A549 (cell line): Measurements from ENCODE around the gene CADM1. TPM values are rescaled to one million over a fixed set of nuclear protein-coding genes. Genes with fewer than 3 reads are reported as not detected.

Experiments
- ATAC-seq, 2 experiments: fragments of 200-7000 bp in 1 of 2; fragments of >200 bp in 1 of 2; cut with Nextera tagmentation in 1 of 2; cut with Tn5 transposase in 1 of 2; 3 replicates each; pipeline versions ENCODE4 v1.8.0 to v1.9.1; 2018 to 2020; ENCODE audit warnings: mild to moderate bottlenecking in 1 of 2, moderate library complexity in 1 of 2
- CTCF ChIA-PET: fragments of 300-600 bp; sonication (Branson Sonifier 250); formaldehyde crosslinking; extraction: SDS; loops from one replicate; lab custom pipeline; 2021; ENCODE audit warnings: antibody characterized with exemption, inconsistent platforms; lab: Yijun Ruan, JAX
- POLR2A ChIA-PET: fragments of 350-600 bp; formaldehyde crosslinking; extraction: SDS; loops from one replicate; lab custom pipeline; 2021; ENCODE audit warnings: antibody characterized with exemption, inconsistent platforms; lab: Yijun Ruan, JAX
- DNase-seq, 2 experiments: peaks; one replicate each; pipeline versions ENCODE4 v3.0.0 to v3.0.0-alpha.2; 2011 to 2016; ENCODE audit warnings: low read depth in 1 of 2, low spot score in 1 of 2
- FAIRE-seq: peaks from 2 replicates; lab custom pipeline; 2011; peaks lifted over from hg19 to GRCh38; lab: Jason Lieb, UNC
- H3K27ac ChIP-seq, 2 experiments: fragments of >200 bp; sonication (Bioruptor Twin); formaldehyde crosslinking; 3 replicates each; pipeline ENCODE4 v1.5.1; 2016 to 2017
- H3K4me1 ChIP-seq: fragments of >200 bp; sonication (Bioruptor Twin); formaldehyde crosslinking; 3 replicates; pipeline ENCODE4 v1.6.1; 2016
- H3K4me2 ChIP-seq: fragments of >200 bp; sonication (Bioruptor Twin); formaldehyde crosslinking; 3 replicates; pipeline ENCODE4 v1.6.1; 2016
- H3K4me3 ChIP-seq: fragments of >200 bp; sonication (Bioruptor Twin); formaldehyde crosslinking; 3 replicates; pipeline ENCODE4 v1.5.1; 2016
- H3K9me3 ChIP-seq: fragments of >200 bp; sonication (Bioruptor Twin); formaldehyde crosslinking; 3 replicates; pipeline ENCODE4 v1.6.1; 2016
- CBX2 ChIP-seq: fragments of 200-600 bp; sonication (generic); IDR thresholded peaks from 2 replicates; pipeline ENCODE4 v1.6.1; 2016; ENCODE audit warnings: low read depth, mild to moderate bottlenecking, borderline replicate concordance
- CEBPB ChIP-seq, 2 experiments: fragments of >200 bp in 1 of 2; sonication (Bioruptor Twin) in 1 of 2; formaldehyde crosslinking in 1 of 2; IDR thresholded peaks; 2 replicates each; pipeline ENCODE4 v1.6.1; 2012 to 2016
- CTCF ChIP-seq: fragments of >200 bp; sonication (Bioruptor Twin); formaldehyde crosslinking; IDR thresholded peaks from 3 replicates; pipeline ENCODE4 v1.5.1; 2016
- E2F6 ChIP-seq: IDR thresholded peaks from 2 replicates; pipeline ENCODE4 v1.6.1; 2012; ENCODE audit warnings: low read depth, borderline replicate concordance
- EHF ChIP-seq: fragments of 250-450 bp; sonication (Bioruptor Pico); IDR thresholded peaks from 2 replicates; pipeline ENCODE4 v1.5.0; 2020; ENCODE audit warnings: mild to moderate bottlenecking
- EP300 ChIP-seq, 2 experiments: fragments of >200 bp; sonication (Bioruptor Twin); formaldehyde crosslinking; IDR thresholded peaks; 2 replicates in 1 of 2; 3 replicates in 1 of 2; pipeline ENCODE4 v1.6.1; 2016 to 2017
- FOXS1 ChIP-seq: fragments of 250-450 bp; sonication (Bioruptor Pico); IDR thresholded peaks from 2 replicates; pipeline ENCODE4 v1.5.0; 2020; ENCODE audit warnings: mild to moderate bottlenecking, moderate library complexity
- HDAC2 ChIP-seq: fragments of 200-600 bp; sonication (generic); IDR thresholded peaks from 2 replicates; pipeline ENCODE4 v1.6.1; 2016
- HES2 ChIP-seq: fragments of >200 bp; sonication (Bioruptor Twin); formaldehyde crosslinking; IDR thresholded peaks from 2 replicates; pipeline ENCODE4 v1.6.1; 2016
- HEYL ChIP-seq: fragments of 250-450 bp; sonication (Bioruptor Pico); IDR thresholded peaks from 2 replicates; pipeline ENCODE4 v1.8.0; 2021; ENCODE audit warnings: mild to moderate bottlenecking, moderate library complexity
- HOXB5 ChIP-seq: fragments of 250-450 bp; sonication (Bioruptor Pico); IDR thresholded peaks from 2 replicates; pipeline ENCODE4 v1.5.0; 2020; ENCODE audit warnings: mild to moderate bottlenecking, moderate library complexity
- MAX ChIP-seq: IDR thresholded peaks from 2 replicates; pipeline ENCODE4 v1.6.1; 2012
- MAZ ChIP-seq: fragments of 150-350 bp; IDR thresholded peaks from 2 replicates; pipeline ENCODE4 v1.6.1; 2014; ENCODE audit warnings: antibody characterized with exemption, low read depth, low read length, borderline replicate concordance
- NFE2L2 ChIP-seq: fragments of 150-350 bp; conservative IDR thresholded peaks from 2 replicates; pipeline ENCODE4 v1.6.1; 2014; ENCODE audit warnings: low read length
- NPAS2 ChIP-seq: fragments of 250-450 bp; sonication (Bioruptor Pico); IDR thresholded peaks from 2 replicates; pipeline ENCODE4 v1.8.0; 2022; ENCODE audit warnings: mild to moderate bottlenecking, moderate library complexity, borderline replicate concordance
- PBX3 ChIP-seq: IDR thresholded peaks from 2 replicates; pipeline ENCODE4 v1.6.1; 2012
- POLR2A ChIP-seq: IDR thresholded peaks from 2 replicates; pipeline ENCODE4 v1.6.1; 2012; ENCODE audit warnings: mild to moderate bottlenecking, low read length
- POLR2AphosphoS2 ChIP-seq: conservative IDR thresholded peaks from 2 replicates; pipeline ENCODE4 v1.6.1; 2012; ENCODE audit warnings: low read length, improper control_type of control experiment, inconsistent platforms
- RAD21 ChIP-seq, 2 experiments: fragments of >200 bp in 1 of 2; sonication (Bioruptor Twin) in 1 of 2; formaldehyde crosslinking in 1 of 2; IDR thresholded peaks in 1 of 2; conservative IDR thresholded peaks in 1 of 2; 2 replicates in 1 of 2; 3 replicates in 1 of 2; pipeline ENCODE4 v1.6.1; 2012 to 2018; ENCODE audit warnings: inconsistent platforms in 1 of 2
- RFX5 ChIP-seq: fragments of 450-650 bp; IDR thresholded peaks from 2 replicates; pipeline ENCODE4 v1.7.1; 2014; ENCODE audit warnings: antibody characterized with exemption, mild to moderate bottlenecking, moderate library complexity
- RNF2 ChIP-seq: fragments of 200-600 bp; sonication (generic); IDR thresholded peaks from 2 replicates; pipeline ENCODE4 v1.6.1; 2016; ENCODE audit warnings: low read depth, mild to moderate bottlenecking, antibody characterized with exemption, moderate library complexity, borderline replicate concordance
- TFCP2L1 ChIP-seq: fragments of 250-450 bp; sonication (Bioruptor Pico); IDR thresholded peaks from 2 replicates; pipeline ENCODE4 v1.5.0; 2021; ENCODE audit warnings: mild to moderate bottlenecking
- USF2 ChIP-seq: fragments of 450-650 bp; IDR thresholded peaks from 2 replicates; pipeline ENCODE4 v1.6.1; 2014; ENCODE audit warnings: antibody characterized with exemption
- ZC3H11A ChIP-seq: fragments of 450-650 bp; IDR thresholded peaks from 2 replicates; pipeline ENCODE4 v1.6.1; 2014; ENCODE audit warnings: antibody characterized with exemption, mild to moderate bottlenecking
- ZFP36 ChIP-seq: fragments of 450-650 bp; IDR thresholded peaks from 2 replicates; pipeline ENCODE4 v1.6.1; 2014; ENCODE audit warnings: borderline replicate concordance; ENCODE audit not compliant: partially characterized antibody
- ZNF302 ChIP-seq: fragments of 250-450 bp; sonication (Bioruptor Pico); IDR thresholded peaks from 2 replicates; pipeline ENCODE4 v1.9.0; 2021; ENCODE audit warnings: inconsistent platforms, mild to moderate bottlenecking, moderate library complexity
- WGBS: methylation state at CpG from one replicate; pipeline ENCODE4 v1.1.6; 2017; ENCODE audit errors: missing lambda C conversion rate; 5-methylcytosine and 5-hydroxymethylcytosine counted together
- polyA plus RNA-seq, 4 experiments: library from polyadenylated mRNA; depleted of rRNA in 3 of 4; stranded (reverse); fragments of >200 nt; fragmentation: RNase III in 1 of 4; extraction: RNeasy Plus Mini Kit Qiagen cat#74134 plus additional on column Dnase treatment in 1 of 4; gene quantifications; 2 replicates in 3 of 4; 3 replicates in 1 of 4; pipeline ENCODE4 v1.2.3, GENCODE V29; 2011 to 2017

CADM1 gene
- polyA plus RNA-seq, 2 of the 4 experiments (the other 2 are of a cell fraction) = 33.4 to 36.7 TPM

GRCh38 chr11:115291325-115291724 is 212.9 kb downstream of the CADM1 start:
- Histone ChIP-seq H3K4me2 (no peak overlapping the region), H3K4me1 (peaks cover 12% of the 10 kb centered on the region), H3K9me3 (no peaks in the 10 kb centered on the region), H3K4me3 (no peak overlapping the region), H3K27ac (no peak overlapping the region)
- CTCF ChIA-PET = no interaction called here
- no peak for FAIRE-seq
- ATAC-seq = no peak
- POLR2A ChIA-PET = no interaction called here
- DNase-seq = no peak
- TF ChIP-seq RNF2 (no peak), RFX5 (no peak), E2F6 (no peak), CEBPB (IDR thresholded peaks at IDR 0.05) (no peak), USF2 (no peak), CTCF (no peak), NPAS2 (CRISPR knock-in tag) (no peak), ZFP36 (no peak), HOXB5 (CRISPR knock-in tag) (no peak), TFCP2L1 (CRISPR knock-in tag) (no peak), NFE2L2 (no peak), MAZ (no peak), POLR2AphosphoS2 (no peak), MAX (no peak), RAD21 (conservative IDR thresholded peaks at IDR 0.05 in 1 of 2, IDR thresholded peaks at IDR 0.05 in 1 of 2) (no peak), PBX3 (no peak), ZNF302 (CRISPR knock-in tag) (no peak), CBX2 (no peak), HES2 (no peak)
- WGBS = 96% methylated on average over 3 of the region's 3 CpGs

- WGBS = over 99% methylated on average over 6 of the region's 6 CpGs
- Histone ChIP-seq H3K4me2 (no peak overlapping the region), H3K27ac (no peak overlapping the region)
- no peak for FAIRE-seq
- POLR2A ChIA-PET = no interaction called here
- TF ChIP-seq ZC3H11A = no peak
- TF ChIP-seq POLR2A = no peak
- TF ChIP-seq RNF2 = no peak
- no peak for TF ChIP-seq HEYL (CRISPR knock-in tag)
- no peak for TF ChIP-seq FOXS1 (CRISPR knock-in tag)
- TF ChIP-seq NFE2L2 = no peak
- TF ChIP-seq ZNF302 (CRISPR knock-in tag) = no peak
- TF ChIP-seq ZFP36 = no peak
- no peak for TF ChIP-seq RAD21 (conservative IDR thresholded peaks at IDR 0.05 in 1 of 2, IDR thresholded peaks at IDR 0.05 in 1 of 2)
- no peak for TF ChIP-seq TFCP2L1 (CRISPR knock-in tag)
- no peak for TF ChIP-seq EHF
- TF ChIP-seq HDAC2 = no peak
- no peak for TF ChIP-seq EP300 (IDR thresholded peaks at IDR 0.05)
- TF ChIP-seq, all 56 proteins: peak for 0
- Histone ChIP-seq H3K4me1 (peaks cover 14% of the 10 kb centered on the region), H3K4me3 (no peak overlapping the region), H3K9me3 (no peaks in the 10 kb centered on the region)
- no peak; a peak in 1 of 6 replicates for ATAC-seq
- DNase-seq = no peak
- CTCF ChIA-PET = no interaction called here
These were observed 213.3 kb downstream of the CADM1 start for GRCh38 chr11:115290893-115291292.
